HG02981 (cell line): ENCODE data around the gene EHBP1.
"Not testable (repeated sequence)": the region's sequence is repeated elsewhere in the genome, so short reads cannot be mapped to it uniquely, and the experiment has no call there.

Experiments
- ATAC-seq: cut with Tn5 transposase; IDR thresholded peaks from one replicate; pipeline ENCODE4 v1.9.1; 2021; ENCODE audit warnings: mild to moderate bottlenecking, moderate library complexity; ENCODE audit not compliant: unreplicated experiment

Gene EHBP1

GRCh38 chr2:62704654-62705006, 883 bp upstream of the EHBP1 start:
- ATAC-seq = no peak

- no peak for ATAC-seq
Measured at GRCh38 chr2:62705859-62706720, 577 bp downstream of the EHBP1 start.

DNA sequence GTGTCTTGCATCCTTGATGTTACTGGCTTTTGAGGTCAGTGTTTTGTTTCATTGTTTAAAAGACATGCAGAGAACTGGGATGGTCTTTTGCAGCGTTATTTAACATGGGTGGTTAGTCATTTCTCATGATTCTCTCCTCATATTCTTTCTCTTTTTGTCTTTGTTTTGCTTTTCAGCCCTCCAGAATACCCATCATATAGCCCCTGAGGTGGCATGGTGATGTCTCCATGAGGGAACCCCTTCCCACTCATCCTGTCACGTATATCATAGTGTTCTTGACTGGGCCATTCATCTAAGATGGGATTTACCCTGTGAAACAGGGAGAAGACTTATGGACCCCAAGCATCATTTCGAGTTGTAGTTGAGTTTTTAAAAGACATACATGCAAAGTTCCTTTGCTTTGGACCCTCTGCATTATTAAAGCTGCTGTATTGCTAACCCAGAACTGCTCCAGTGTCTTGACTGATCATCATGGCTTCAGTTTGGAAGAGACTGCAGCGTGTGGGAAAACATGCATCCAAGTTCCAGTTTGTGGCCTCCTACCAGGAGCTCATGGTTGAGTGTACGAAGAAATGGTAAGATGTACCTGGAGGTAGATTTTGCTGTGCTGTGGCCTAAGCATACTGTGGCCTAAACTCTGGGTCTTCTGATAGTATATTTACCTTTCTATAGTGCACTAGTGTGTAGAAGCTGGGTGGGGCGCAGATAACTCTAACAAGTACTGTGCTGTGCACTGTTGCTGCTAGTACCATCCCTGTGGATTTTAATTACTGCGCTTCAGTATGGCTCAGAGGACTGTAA, 1.4 kb downstream of the EHBP1 start:
- ATAC-seq = no peak

- ATAC-seq = no peak
Measured at GRCh38 chr2:62708751-62709150, 3.2 kb downstream of the EHBP1 start.

DNA sequence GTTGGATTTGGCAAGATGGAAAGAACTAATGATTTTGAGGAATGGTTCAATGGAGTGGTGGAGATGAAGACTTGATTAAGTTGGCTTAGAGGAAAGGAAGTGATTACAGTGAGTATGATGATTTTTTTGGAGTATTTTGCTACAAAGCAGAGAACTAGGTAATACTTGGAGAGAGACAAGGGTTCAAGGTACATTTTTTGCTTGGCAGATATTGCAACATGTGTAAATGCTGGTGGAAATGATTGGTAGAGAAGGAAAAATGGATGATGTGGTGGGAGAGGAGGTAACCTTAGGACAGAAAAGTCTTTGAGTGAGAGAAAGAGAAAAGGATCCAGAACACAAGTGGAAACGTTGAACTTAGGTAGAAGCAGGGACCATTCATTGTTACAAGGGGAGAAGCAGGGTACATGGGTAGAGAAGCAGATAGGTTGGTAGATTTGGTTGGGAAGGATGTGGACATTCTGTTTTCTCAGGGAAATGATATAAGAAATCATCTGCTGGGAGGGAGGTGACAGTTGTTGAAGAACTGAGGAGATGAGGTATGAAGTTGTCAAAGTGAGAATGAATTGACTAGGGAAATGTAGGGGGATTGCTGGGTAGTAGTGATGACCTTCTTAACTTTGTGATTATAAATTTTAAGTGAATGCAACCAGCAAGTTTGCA, 6.5 kb downstream of the EHBP1 start:
- no peak for ATAC-seq

DNA sequence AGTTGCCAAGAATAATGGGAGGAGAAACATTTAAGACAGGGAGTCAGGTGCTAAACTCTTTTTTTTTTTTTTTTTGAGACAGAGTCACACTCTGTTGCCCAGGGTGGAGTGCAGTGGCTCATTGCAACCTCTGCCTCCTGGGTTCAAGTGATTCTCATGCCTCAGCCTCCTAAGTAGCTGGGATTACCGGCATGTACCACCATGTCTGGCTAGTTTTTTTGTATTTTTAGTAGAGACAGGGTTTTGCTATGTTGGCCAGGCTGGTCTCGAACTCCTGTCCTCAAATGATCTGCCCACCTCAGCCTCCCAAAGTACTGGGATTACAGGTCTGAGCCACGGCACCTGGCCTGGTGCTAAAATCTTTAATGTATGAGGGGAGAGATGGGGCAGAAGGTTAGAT, 7.7 kb downstream of the EHBP1 start:
- not testable (repeated sequence) for ATAC-seq

- no peak for ATAC-seq
Measured at GRCh38 chr2:62713837-62714236, 8.3 kb downstream of the EHBP1 start.

GRCh38 chr2:62716768-62717167, 11.3 kb downstream of the EHBP1 start:
- no peak for ATAC-seq

DNA sequence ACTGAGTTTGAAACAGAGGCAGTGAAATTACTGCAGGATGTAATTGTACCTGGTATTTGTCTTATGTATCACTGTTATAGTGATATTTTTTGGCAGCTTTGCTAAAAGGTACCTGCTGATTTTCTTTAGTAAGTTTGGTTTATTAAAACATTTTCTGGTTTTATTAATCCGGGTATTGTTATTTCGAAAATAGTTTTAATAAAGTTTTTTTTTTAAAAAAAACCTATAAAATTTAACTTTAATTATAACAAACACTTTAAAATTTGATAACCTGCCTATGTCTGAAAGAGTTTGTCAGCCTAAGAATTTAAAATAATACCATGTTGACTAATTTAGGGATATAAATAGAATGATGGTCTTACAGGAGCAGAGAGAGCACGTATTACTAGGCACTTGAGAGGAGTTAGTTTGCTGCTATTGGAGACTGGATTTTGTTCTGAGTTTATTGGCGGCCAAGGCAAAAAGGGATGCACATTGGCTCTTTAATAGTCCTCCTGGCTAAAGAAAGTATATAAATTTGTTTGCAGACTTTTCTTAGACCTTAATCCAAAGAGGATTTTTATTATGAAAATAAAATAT, 12.1 kb downstream of the EHBP1 start:
- no peak for ATAC-seq

- no peak for ATAC-seq
Measured at GRCh38 chr2:62718225-62718822, 12.8 kb downstream of the EHBP1 start.

- no peak for ATAC-seq
Measured at GRCh38 chr2:62719757-62720156, 14.2 kb downstream of the EHBP1 start.

- ATAC-seq = no peak
Measured at GRCh38 chr2:62722679-62723078, 17.2 kb downstream of the EHBP1 start.

DNA sequence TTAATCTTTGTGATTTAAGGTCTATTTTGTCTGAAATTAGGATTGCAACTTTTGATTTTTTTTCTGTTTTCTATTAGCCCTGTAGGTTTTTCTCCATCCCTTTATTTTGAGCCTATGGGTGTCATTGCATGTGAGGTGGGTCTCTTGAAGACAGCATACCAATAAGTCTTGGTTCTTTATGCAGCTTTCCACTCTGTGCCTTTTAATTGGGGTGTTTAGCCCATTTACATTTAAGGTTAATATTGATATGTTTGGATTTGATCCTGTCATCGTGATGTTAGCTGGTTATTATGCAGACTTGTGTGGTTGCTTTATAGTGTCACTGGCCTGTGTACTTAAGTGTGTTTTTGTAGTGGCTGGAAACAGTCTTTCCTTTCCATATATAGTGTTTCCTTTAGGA, 17.7 kb downstream of the EHBP1 start:
- no peak for ATAC-seq

DNA sequence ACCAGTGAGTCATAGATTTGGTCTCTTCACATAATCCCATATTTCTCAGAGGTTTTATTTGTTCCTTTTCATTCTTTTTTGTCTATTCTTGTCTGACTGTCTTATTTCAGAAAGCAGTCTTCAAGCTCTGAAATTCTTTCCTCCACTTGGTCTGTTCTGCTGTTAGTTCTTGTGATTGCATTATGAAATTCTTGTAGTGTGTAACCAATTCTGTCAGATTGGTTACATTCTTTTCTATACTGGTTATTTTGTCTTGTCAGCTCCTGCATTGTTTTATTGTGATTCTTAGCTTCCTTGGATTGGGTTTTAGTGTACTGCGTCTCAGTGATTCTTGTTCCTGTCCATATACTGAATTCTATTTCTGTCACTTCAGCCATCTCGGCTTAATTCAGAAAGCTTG, 18.6 kb downstream of the EHBP1 start:
- no peak for ATAC-seq

DNA sequence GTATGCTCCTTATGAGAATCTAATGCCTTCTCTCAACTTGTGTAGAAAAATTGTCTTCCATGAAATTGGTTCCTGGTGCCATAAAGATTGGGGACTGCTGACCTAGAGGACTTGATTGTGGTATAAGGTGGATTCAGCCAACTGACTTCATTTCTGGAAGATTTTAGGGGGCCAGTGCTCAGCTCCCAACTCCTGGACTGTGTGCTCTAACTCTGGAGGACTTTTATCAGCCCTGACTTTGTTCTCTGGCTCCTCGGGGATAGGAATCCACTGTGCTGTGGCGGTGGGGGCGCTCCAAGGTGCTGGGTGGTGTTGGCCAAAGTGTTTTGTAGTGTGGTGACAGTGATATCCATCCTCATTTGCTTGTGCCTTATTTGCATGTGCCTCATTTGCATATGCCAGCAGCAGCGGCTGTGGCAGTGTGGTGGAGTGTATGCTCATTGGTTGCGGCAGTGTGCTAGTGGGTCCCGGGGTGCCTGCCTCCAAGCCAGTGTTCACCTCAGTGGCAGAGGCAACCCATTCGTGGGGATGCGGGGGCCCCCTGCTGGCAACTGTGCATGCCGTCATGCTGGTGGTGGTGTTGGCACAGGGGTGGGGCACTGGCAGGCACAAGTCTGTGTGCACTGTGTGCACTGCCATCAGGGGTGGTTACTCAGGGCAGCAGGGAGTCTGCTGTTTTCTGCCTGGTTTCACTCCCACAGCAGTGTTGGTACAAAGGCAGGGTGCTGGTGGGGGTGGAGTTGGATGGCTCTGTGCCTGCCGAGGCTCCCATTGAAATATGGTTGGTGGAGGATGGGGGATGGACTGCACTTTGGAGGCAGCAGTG, 19.6 kb downstream of the EHBP1 start:
- ATAC-seq = no peak

GRCh38 chr2:62725712-62726055, 20.2 kb downstream of the EHBP1 start:
- ATAC-seq = no peak

DNA sequence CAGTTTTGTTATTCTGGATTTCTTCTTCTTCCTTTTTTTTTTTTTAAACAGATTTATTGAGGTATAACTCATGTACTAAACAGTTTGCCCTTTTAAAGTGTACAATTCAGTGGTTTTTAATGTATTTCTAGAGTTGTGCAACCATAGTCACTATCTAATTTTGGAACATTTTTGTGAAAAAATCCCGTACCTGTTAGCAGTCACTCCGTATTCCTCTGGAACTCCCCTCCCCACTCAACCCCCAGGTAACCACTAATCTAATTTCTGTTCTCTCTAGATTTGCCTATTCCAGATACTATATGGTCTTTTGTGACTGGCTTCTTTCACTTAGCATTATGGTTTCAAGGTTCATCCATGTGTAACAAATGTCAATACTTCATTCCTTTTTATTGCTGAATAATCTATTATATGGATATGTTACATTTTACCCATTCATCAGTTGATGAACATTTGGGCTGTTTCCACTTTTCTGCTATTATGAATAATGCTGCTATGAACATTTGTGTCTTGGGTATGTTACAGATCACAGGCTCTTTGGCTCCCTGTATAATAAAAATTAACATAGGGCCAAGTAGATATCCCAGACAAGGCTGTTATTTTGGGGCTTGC, 21.9 kb downstream of the EHBP1 start:
- no peak for ATAC-seq

DNA sequence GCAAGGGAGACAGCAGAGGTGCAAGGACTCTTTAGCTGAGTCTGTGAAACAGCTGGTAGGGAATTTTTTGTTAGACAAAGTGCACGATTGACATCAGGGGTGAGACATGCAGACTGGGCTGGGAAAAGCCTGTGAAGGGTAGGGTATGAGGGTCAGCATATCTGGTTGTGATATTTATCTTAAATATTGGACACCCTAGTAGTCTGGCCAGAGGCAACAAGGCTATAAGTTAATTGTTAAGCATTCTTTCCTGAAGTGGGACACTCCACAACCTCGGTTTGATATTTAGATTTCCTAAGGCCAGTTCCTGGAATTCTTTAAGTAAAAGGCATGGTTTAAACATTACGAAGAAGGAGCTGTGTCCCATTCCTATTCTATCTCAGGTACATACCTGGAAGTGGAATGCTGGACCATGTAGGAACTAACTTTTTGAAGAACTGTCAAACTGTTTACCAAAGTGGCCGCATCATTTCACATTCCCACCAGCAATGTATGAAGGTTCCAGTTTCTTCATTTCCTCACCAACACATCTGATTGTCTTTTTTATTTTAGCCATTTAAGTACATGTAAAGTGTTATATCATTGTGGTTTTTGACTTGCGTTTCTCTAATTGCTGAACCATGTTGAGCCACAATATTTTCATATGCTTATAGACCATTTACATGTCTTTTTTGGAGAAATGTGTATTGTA, 22.5 kb downstream of the EHBP1 start:
- no peak for ATAC-seq

GRCh38 chr2:62731275-62731674, 25.8 kb downstream of the EHBP1 start:
- no peak for ATAC-seq
